BJ (cell line): Measurements from ENCODE around the gene CDH12. TPM values are rescaled to one million over a fixed set of nuclear protein-coding genes. Genes with fewer than 3 reads are reported as not detected.

ENCODE experiments used
- CTCF ChIA-PET: fragments of 350-600 bp; formaldehyde crosslinking; extraction: SDS; loops from one replicate; lab custom pipeline; 2021; ENCODE audit warnings: antibody characterized with exemption, inconsistent platforms; lab: Yijun Ruan, JAX
- POLR2A ChIA-PET: fragments of 300-600 bp; sonication (Branson Sonifier 250); formaldehyde crosslinking; extraction: SDS; loops from one replicate; lab custom pipeline; 2021; ENCODE audit warnings: antibody characterized with exemption; lab: Charles Lee
- DNase-seq: peaks from one replicate; pipeline ENCODE4 v3.0.0-alpha.2; 2011; ENCODE audit warnings: low read depth
- H3K27me3 ChIP-seq: 2 replicates; pipeline ENCODE4 v1.6.0; 2011; ENCODE audit warnings: low read length; ENCODE audit not compliant: control insufficient read depth, insufficient read depth
- H3K36me3 ChIP-seq: 2 replicates; pipeline ENCODE4 v1.5.1; 2011; ENCODE audit warnings: low read length; ENCODE audit not compliant: control insufficient read depth, insufficient read depth
- H3K4me3 ChIP-seq: 2 replicates; pipeline ENCODE4 v1.5.1; 2011; ENCODE audit warnings: low read depth, mild to moderate bottlenecking, control low read depth, low read length
- polyA plus RNA-seq: library from polyadenylated mRNA; depleted of rRNA; stranded (reverse); fragments of >200 nt; gene quantifications from 2 replicates; pipeline ENCODE4 v1.2.3, GENCODE V29; 2011
- TF ChIP-seq, protein P1 (sequence below): IDR thresholded peaks from 2 replicates; pipeline ENCODE4 v1.5.1; 2011; ENCODE audit warnings: low read depth, mild to moderate bottlenecking, control low read depth, inconsistent platforms, low read length, moderate library complexity; ENCODE audit not compliant: insufficient read depth

Gene CDH12
- polyA plus RNA-seq, 1 experiment = not detected

DNA sequence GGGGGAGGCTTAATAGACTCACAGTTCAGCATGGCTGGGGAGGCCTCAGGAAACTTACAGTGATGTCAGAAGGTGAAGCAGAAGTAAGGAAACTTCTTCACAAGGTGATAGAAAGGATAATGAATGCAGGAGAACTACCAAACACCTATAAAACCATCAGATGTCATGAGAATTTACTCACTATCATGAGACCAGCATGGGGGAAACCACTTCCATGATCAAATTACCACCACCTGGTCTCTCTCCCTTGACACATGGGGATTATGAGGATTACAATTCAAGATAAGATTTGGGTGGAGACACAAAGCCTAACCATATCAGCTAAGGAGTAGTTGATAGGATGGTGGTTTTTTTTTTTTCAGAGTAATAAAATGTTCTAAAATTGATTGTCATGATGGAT lies 201.8 kb downstream of the CDH12 start:
- POLR2A ChIA-PET = no interaction called here
- Histone ChIP-seq H3K36me3 (no peaks in the 10 kb centered on the region), H3K27me3 (no peaks in the 10 kb centered on the region), H3K4me3 (no peak overlapping the region)
- TF ChIP-seq, protein P1, sequence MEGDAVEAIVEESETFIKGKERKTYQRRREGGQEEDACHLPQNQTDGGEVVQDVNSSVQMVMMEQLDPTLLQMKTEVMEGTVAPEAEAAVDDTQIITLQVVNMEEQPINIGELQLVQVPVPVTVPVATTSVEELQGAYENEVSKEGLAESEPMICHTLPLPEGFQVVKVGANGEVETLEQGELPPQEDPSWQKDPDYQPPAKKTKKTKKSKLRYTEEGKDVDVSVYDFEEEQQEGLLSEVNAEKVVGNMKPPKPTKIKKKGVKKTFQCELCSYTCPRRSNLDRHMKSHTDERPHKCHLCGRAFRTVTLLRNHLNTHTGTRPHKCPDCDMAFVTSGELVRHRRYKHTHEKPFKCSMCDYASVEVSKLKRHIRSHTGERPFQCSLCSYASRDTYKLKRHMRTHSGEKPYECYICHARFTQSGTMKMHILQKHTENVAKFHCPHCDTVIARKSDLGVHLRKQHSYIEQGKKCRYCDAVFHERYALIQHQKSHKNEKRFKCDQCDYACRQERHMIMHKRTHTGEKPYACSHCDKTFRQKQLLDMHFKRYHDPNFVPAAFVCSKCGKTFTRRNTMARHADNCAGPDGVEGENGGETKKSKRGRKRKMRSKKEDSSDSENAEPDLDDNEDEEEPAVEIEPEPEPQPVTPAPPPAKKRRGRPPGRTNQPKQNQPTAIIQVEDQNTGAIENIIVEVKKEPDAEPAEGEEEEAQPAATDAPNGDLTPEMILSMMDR = no peak
- CTCF ChIA-PET = no interaction called here
- DNase-seq = no peak

DNA sequence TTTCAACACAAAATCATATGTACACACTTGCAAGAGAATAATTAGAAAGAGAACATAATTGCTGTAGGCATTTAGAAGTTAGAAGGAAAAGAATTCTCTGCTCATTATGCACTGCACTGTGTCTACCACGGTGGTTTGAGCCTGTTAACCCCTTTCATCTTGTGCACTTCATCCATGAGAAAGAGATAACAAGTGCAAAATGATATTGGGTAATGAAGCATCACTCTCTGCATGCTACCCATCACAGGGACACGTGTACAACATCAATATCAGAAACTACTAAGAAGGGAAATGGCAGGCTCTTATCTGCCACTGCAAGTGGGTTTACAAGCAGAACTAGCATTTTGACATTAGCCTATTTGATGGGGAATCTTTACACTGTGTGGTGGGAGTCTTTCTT lies 202.6 kb downstream of the CDH12 start:
- Histone ChIP-seq H3K4me3 (no peak overlapping the region), H3K27me3 (no peaks in the 10 kb centered on the region), H3K36me3 (no peaks in the 10 kb centered on the region)
- ChIA-PET CTCF (no interaction called here), POLR2A (no interaction called here)
- DNase-seq = no peak
- TF ChIP-seq, protein P1 = no peak

DNA sequence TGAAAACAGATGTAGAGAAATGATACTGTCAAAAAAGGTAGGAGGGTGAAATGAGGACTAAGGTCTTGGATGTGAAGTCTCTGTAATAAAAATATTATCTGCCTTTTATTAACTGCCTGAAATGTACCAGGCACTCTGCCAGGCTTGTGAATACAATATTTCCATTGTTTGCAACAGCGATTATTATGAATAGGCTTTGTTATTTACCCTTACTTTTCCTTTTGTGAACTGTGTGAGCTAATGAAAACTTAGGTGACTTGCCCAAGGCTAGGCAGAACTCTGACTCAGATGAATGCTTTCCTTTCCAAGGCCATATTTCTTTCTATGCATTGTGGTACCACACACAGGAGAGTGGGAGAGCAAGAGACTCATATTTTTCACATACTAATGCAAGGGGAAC lies 204.1 kb downstream of the CDH12 start:
- no peak overlapping the region for H3K4me3 ChIP-seq
- H3K27me3 ChIP-seq = no peaks in the 10 kb centered on the region
- ChIA-PET POLR2A (no interaction called here), CTCF (no interaction called here)
- no peaks in the 10 kb centered on the region for H3K36me3 ChIP-seq
- DNase-seq = no peak
- TF ChIP-seq, protein P1 = no peak

DNA sequence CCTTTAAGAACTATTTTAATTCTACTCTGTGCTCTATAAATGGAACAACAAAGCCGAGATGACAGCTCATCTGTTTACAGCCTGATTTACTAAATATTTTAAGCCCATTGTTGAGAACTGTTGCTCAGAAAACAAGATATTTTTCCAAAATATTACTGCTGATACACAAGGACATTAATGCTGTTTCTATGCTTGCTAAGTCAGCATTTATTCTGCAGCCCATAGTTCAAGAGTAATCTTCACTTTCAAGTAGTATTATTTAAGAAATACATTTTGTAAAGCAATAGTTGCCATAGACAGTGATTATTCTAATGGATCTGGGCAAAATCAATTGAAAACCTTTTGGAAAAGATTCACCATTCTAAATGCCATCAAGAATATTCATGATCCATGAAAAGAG lies 208.3 kb downstream of the CDH12 start:
- no peaks in the 10 kb centered on the region for H3K36me3 ChIP-seq
- H3K27me3 ChIP-seq = no peaks in the 10 kb centered on the region
- TF ChIP-seq, protein P1 = no peak
- ChIA-PET CTCF (no interaction called here), POLR2A (no interaction called here)
- no peak for DNase-seq
- no peak overlapping the region for H3K4me3 ChIP-seq

DNA sequence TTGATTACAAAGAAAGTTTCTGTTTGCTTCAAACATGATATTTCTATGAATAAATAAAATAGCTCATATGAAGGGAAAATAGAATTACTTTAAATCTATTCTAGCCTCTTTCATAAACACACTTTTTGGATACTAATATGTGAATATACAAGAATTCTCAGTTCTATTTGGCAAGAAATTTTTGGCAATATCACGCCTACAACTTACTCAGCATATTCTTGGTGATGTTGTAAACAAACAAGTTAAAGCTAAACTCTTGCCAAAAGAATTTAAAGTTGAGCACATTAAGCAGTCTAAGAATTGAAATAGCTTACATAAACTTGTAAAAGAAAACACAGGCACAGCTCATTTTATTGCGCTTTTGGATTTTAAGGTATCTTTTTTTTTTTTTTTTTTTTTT lies 209.8 kb downstream of the CDH12 start:
- Histone ChIP-seq H3K4me3 (no peak overlapping the region), H3K27me3 (no peaks in the 10 kb centered on the region), H3K36me3 (no peaks in the 10 kb centered on the region)
- ChIA-PET CTCF (no interaction called here), POLR2A (no interaction called here)
- TF ChIP-seq, protein P1 = no peak
- no peak for DNase-seq
